UCSD-AML1 (cell line): Measurements from ENCODE around the gene HDLBP.
A peak's percentile ranks its signal among the peaks of the same experiment; 100 is the strongest.

Source experiments
- DNase-seq: peaks from one replicate; lab custom pipeline; 2025; ENCODE audit not compliant: unreplicated experiment; lab: John Stamatoyannopoulos, UW

The HDLBP gene

GRCh38 chr2:241214209-241214608 is 101.3 kb downstream of the HDLBP start:
- DNase-seq: no peak

- DNase-seq: no peak
Observed at GRCh38 chr2:241213567-241213966, 101.9 kb downstream of the HDLBP start.

- DNase-seq: no peak
Observed at GRCh38 chr2:241213041-241213440, 102.4 kb downstream of the HDLBP start.

- DNase-seq: no peak
Observed at GRCh38 chr2:241211276-241211675, 104.2 kb downstream of the HDLBP start.

GRCh38 chr2:241209271-241209670 is 106.2 kb downstream of the HDLBP start:
- DNase-seq: no peak

- no peak for DNase-seq
Observed at GRCh38 chr2:241208058-241208457, 107.4 kb downstream of the HDLBP start.

- no peak for DNase-seq
Observed at GRCh38 chr2:241207641-241208040, 107.8 kb downstream of the HDLBP start.

- DNase-seq: no peak
Observed at GRCh38 chr2:241207151-241207550, 108.3 kb downstream of the HDLBP start.

- no peak for DNase-seq
Observed at GRCh38 chr2:241205086-241205485, 110.4 kb downstream of the HDLBP start.

- no peak for DNase-seq
Observed at GRCh38 chr2:241204490-241204889, 111.0 kb downstream of the HDLBP start.

- no peak for DNase-seq
Observed at GRCh38 chr2:241204010-241204384, 111.5 kb downstream of the HDLBP start.

- no peak for DNase-seq
Observed at GRCh38 chr2:241203218-241204009, 112.1 kb downstream of the HDLBP start.

GRCh38 chr2:241202681-241203080 is 112.8 kb downstream of the HDLBP start:
- no peak for DNase-seq

GRCh38 chr2:241202268-241202585 is 113.2 kb downstream of the HDLBP start:
- DNase-seq: no peak

- DNase-seq: no peak
Observed at GRCh38 chr2:241201445-241202267, 113.8 kb downstream of the HDLBP start.

- DNase-seq: peak; percentile 56
Observed at GRCh38 chr2:241200822-241201395, 114.6 kb downstream of the HDLBP start.

GRCh38 chr2:241199897-241200821 is 115.3 kb downstream of the HDLBP start:
- DNase-seq: no peak

- DNase-seq: no peak
Observed at GRCh38 chr2:241199286-241199685, 116.2 kb downstream of the HDLBP start.

GRCh38 chr2:241198381-241199279 is 116.8 kb downstream of the HDLBP start:
- DNase-seq: no peak

GRCh38 chr2:241197947-241198346 is 117.5 kb downstream of the HDLBP start:
- DNase-seq: no peak
